Measurements from ENCODE around the gene SLC27A1.

Gene SLC27A1

GRCh38 chr19:17470068-17470841 lies at the start of gene SLC27A1:
Gene SLC27A1 (plus strand): TSS chr19:17470524. CDS start chr19:17470541, 17 bp downstream.
- peak; percentile 98 to 99 for DNase-seq (ENCODE audit: low read depth in 2 of 2)

GRCh38 chr19:17421942-17422341 lies 48.4 kb upstream of the SLC27A1 start:
- no peak for DNase-seq (ENCODE audit: low read depth in 2 of 2)

GRCh38 chr19:17423429-17424208 lies 46.7 kb upstream of the SLC27A1 start:
- DNase-seq (ENCODE audit: low read depth in 2 of 2): no peak

GRCh38 chr19:17424743-17425365 lies 45.5 kb upstream of the SLC27A1 start:
- no peak for DNase-seq (ENCODE audit: low read depth in 2 of 2)

- no peak for DNase-seq (ENCODE audit: low read depth in 2 of 2)
Observed at GRCh38 chr19:17429641-17430113, 40.6 kb upstream of the SLC27A1 start.

GRCh38 chr19:17431417-17431816 lies 38.9 kb upstream of the SLC27A1 start:
- no peak for DNase-seq (ENCODE audit: low read depth in 2 of 2)

GRCh38 chr19:17435218-17435617 lies 35.1 kb upstream of the SLC27A1 start:
- no peak for DNase-seq (ENCODE audit: low read depth in 2 of 2)

- no peak for DNase-seq (ENCODE audit: low read depth in 2 of 2)
Observed at GRCh38 chr19:17436094-17436873, 34.0 kb upstream of the SLC27A1 start.

- DNase-seq (ENCODE audit: low read depth in 2 of 2): no peak
Observed at GRCh38 chr19:17436874-17437267, 33.5 kb upstream of the SLC27A1 start.

- peak in 1 of 2 experiments; percentile 7 for DNase-seq (ENCODE audit: low read depth in 2 of 2)
Observed at GRCh38 chr19:17441241-17442021, 28.9 kb upstream of the SLC27A1 start.

- no peak for DNase-seq (ENCODE audit: low read depth in 2 of 2)
Observed at GRCh38 chr19:17445526-17446165, 24.7 kb upstream of the SLC27A1 start.

- no peak for DNase-seq (ENCODE audit: low read depth in 2 of 2)
Observed at GRCh38 chr19:17447704-17448130, 22.6 kb upstream of the SLC27A1 start.

- DNase-seq (ENCODE audit: low read depth in 2 of 2): no peak
Observed at GRCh38 chr19:17448131-17448967, 22.0 kb upstream of the SLC27A1 start, which contains the start of gene TMEM221. Gene TMEM221 (minus strand): TSS chr19:17448668. CDS start chr19:17448462, 206 bp downstream.

GRCh38 chr19:17450264-17451075 lies 19.9 kb upstream of the SLC27A1 start:
- DNase-seq (ENCODE audit: low read depth in 2 of 2): no peak

- DNase-seq (ENCODE audit: low read depth in 2 of 2): no peak
Observed at GRCh38 chr19:17451820-17452219, 18.5 kb upstream of the SLC27A1 start.

GRCh38 chr19:17454576-17455071 lies 15.7 kb upstream of the SLC27A1 start:
- DNase-seq (ENCODE audit: low read depth in 2 of 2): no peak

- DNase-seq (ENCODE audit: low read depth in 2 of 2): no peak
Observed at GRCh38 chr19:17455308-17456123, 14.8 kb upstream of the SLC27A1 start.

Measured in fibroblast of skin of left quadriceps (primary cell).